Gastrocnemius medialis (tissue), 4 donors: ENCODE results near the gene GTF3C5.

ENCODE experiments used
- CTCF ChIP-seq, 5 experiments: fragments of 450-650 bp in 3 of 5; fragments of 200-600 bp in 2 of 5; sonication (generic) in 2 of 5; IDR thresholded peaks in 4 of 5; conservative IDR thresholded peaks in 1 of 5; 1 replicate in 4 of 5; 2 replicates in 1 of 5; pipeline ENCODE4 v1.5.1; 2016 to 2019; ENCODE audit warnings: antibody characterized with exemption in 5 of 5, mild to moderate bottlenecking in 3 of 5, moderate library complexity in 3 of 5
- POLR2A ChIP-seq, 2 donors: fragments of 450-650 bp; IDR thresholded peaks; one replicate each; pipeline ENCODE4 v1.6.1; 2017; ENCODE audit warnings: antibody characterized with exemption in 2 of 2, mild to moderate bottlenecking in 2 of 2, moderate library complexity in 2 of 2

- TF ChIP-seq POLR2A (IDR thresholded peaks at IDR 0.05) (no peak), CTCF (IDR thresholded peaks at IDR 0.05 in 4 of 5, conservative IDR thresholded peaks at IDR 0.05 in 1 of 5) (no peak)
These were observed 22.4 kb upstream of the GTF3C5 start for GRCh38 chr9:133008406-133008805.
